CD4-positive, alpha-beta T cell (primary cell): ENCODE results near the gene HMMR. TPM values are rescaled to one million over a fixed set of nuclear protein-coding genes. Genes with fewer than 3 reads are reported as not detected.

Source experiments
- ATAC-seq: fragments of 200-7000 bp; cut with Tn5 transposase; one replicate; pipeline ENCODE4 v1.10.0; 2022; ENCODE audit warnings: mild to moderate bottlenecking; ENCODE audit not compliant: poor library complexity
- CTCF ChIA-PET: fragments of 350-600 bp; sonication (Branson Sonifier 250); formaldehyde crosslinking; loops from one replicate; lab custom pipeline; 2021; ENCODE audit warnings: antibody characterized with exemption, inconsistent platforms; lab: Charles Lee
- POLR2A ChIA-PET: fragments of 350-600 bp; sonication (Branson Sonifier 250); formaldehyde crosslinking; loops from one replicate; lab custom pipeline; 2021; ENCODE audit warnings: antibody characterized with exemption, inconsistent platforms; lab: Charles Lee
- DNase-seq, 14 experiments: peaks; one replicate each; pipeline ENCODE4 v3.0.0-alpha.2; 2013 to 2020; ENCODE audit warnings: mixed read lengths in 2 of 14
- H3K27ac ChIP-seq, 2 donors: one replicate each; pipeline versions ENCODE4 v1.5.1 to v1.7.0; 2013; ENCODE audit warnings: low read length in 2 of 2, low read depth in 1 of 2, mild to moderate bottlenecking in 1 of 2
- H3K27me3 ChIP-seq, 2 experiments: 1 replicate in 1 of 2; 2 replicates in 1 of 2; pipeline versions ENCODE4 v1.6.1 to v1.7.0; 2013; ENCODE audit warnings: low read length in 2 of 2, control low read depth in 1 of 2, mild to moderate bottlenecking in 1 of 2, moderate library complexity in 1 of 2; ENCODE audit not compliant: insufficient read depth in 2 of 2, control insufficient read depth in 1 of 2
- H3K36me3 ChIP-seq: one replicate; pipeline ENCODE4 v1.6.1; 2013; ENCODE audit warnings: low read length, control low read depth; ENCODE audit not compliant: insufficient read depth
- H3K4me1 ChIP-seq: one replicate; pipeline ENCODE4 v1.6.1; 2013; ENCODE audit warnings: low read length, control low read depth; ENCODE audit not compliant: insufficient read depth
- H3K4me3 ChIP-seq: one replicate; pipeline ENCODE4 v1.5.1; 2013; ENCODE audit warnings: mild to moderate bottlenecking, low read length, moderate library complexity
- H3K9me3 ChIP-seq, 2 experiments: 1 replicate in 1 of 2; 2 replicates in 1 of 2; pipeline versions ENCODE4 v1.6.1 to v1.7.0; 2013; ENCODE audit warnings: low read length in 2 of 2, mild to moderate bottlenecking in 2 of 2, control low read depth in 1 of 2, moderate library complexity in 1 of 2; ENCODE audit not compliant: control insufficient read depth in 1 of 2, insufficient read depth in 1 of 2
- H3K27ac Mint-ChIP-seq: one replicate; pipeline ENCODE4 v1.8.0; 2020; ENCODE audit warnings: mixed read lengths
- H3K27me3 Mint-ChIP-seq: one replicate; pipeline ENCODE4 v1.8.0; 2021; ENCODE audit warnings: mixed read lengths
- H3K36me3 Mint-ChIP-seq: one replicate; pipeline ENCODE4 v1.8.0; 2021; ENCODE audit warnings: low read depth, mixed read lengths
- H3K4me1 Mint-ChIP-seq: one replicate; pipeline ENCODE4 v1.8.0; 2021; ENCODE audit warnings: low read depth, mixed read lengths
- H3K4me3 Mint-ChIP-seq: one replicate; pipeline ENCODE4 v1.8.0; 2020; ENCODE audit warnings: mild to moderate bottlenecking, mixed read lengths
- H3K9me3 Mint-ChIP-seq: one replicate; pipeline ENCODE4 v1.8.0; 2020; ENCODE audit warnings: mixed read lengths
- intact Hi-C, 2 experiments: fragments of 100-400 bp; cut with DNase I in 1 of 2; cut with micrococcal nuclease in 1 of 2; formaldehyde crosslinking; loops; one replicate each; pipeline versions ENCODE4 v1.15.1 to v1.9.0; 2023 to 2025; cut with DNase I, micrococcal nuclease
- total RNA-seq, 174 experiments: library from RNA in 2 of 174; stranded (reverse) in 2 of 174; gene quantifications; one replicate each; pipeline ENCODE4 v1.2.3 and lab custom pipeline; 2021 to 2026
- TF ChIP-seq, protein P1 (sequence below): fragments of 200-600 bp; IDR thresholded peaks from one replicate; pipeline ENCODE4 v1.8.0; 2022; ENCODE audit warnings: antibody characterized with exemption, mild to moderate bottlenecking

The HMMR gene
- total RNA-seq, 2 experiments from 2014 or later, result 0.42 to 0.74 TPM

DNA sequence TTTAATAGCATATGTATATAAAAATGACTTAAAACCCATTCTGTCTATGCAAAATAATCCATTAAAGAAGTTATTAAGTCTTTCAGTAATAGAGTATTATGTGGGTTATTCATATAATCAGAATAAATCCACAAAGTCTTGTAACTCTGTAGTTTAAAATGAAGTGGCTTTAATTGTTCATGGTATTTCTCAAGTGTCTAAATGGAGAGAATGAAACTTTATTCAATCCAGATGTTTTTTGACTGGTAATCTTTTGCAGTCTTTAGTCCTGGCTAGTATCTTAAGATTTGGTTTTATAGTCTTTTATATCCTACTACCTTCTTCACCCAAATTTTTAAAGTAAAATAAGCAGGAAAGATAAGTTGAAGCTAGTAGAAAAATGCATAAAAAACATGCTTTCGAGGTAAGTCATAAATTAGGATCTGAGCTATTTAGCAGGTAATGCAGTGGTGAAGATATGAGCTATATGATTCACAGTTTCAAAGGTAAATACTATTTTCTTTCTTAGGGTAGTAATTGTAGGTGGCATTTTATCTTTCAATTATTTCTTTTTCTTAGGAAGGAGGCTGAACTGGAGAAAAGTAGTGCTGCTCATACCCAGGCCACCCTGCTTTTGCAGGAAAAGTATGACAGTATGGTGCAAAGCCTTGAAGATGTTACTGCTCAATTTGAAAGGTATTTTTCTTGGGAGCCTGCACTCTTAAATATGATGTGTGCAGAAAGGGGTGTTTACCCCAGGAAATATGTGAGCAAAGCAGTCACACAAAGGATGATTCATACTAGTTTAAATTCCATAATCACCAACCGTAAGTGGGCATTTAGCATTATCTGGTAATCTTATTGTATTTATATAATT, 17.9 kb downstream of the HMMR start:
- DNase-seq, result no peak
- Mint-ChIP-seq H3K36me3 (no peaks in the 10 kb centered on the region), H3K4me1 (no peaks in the 10 kb centered on the region), H3K9me3 (no peaks in the 10 kb centered on the region), H3K27me3 (no peaks in the 10 kb centered on the region), H3K27ac (no peak overlapping the region), H3K4me3 (no peak overlapping the region)
- CTCF ChIA-PET, result no interaction called here
- TF ChIP-seq, protein P1, sequence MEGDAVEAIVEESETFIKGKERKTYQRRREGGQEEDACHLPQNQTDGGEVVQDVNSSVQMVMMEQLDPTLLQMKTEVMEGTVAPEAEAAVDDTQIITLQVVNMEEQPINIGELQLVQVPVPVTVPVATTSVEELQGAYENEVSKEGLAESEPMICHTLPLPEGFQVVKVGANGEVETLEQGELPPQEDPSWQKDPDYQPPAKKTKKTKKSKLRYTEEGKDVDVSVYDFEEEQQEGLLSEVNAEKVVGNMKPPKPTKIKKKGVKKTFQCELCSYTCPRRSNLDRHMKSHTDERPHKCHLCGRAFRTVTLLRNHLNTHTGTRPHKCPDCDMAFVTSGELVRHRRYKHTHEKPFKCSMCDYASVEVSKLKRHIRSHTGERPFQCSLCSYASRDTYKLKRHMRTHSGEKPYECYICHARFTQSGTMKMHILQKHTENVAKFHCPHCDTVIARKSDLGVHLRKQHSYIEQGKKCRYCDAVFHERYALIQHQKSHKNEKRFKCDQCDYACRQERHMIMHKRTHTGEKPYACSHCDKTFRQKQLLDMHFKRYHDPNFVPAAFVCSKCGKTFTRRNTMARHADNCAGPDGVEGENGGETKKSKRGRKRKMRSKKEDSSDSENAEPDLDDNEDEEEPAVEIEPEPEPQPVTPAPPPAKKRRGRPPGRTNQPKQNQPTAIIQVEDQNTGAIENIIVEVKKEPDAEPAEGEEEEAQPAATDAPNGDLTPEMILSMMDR, result no peak
- intact Hi-C loops, result no loop called here
- Histone ChIP-seq H3K36me3 (no peaks in the 10 kb centered on the region), H3K27me3 (no peaks in the 10 kb centered on the region), H3K4me1 (no peaks in the 10 kb centered on the region), H3K27ac (no peak overlapping the region), H3K4me3 (no peak overlapping the region), H3K9me3 (no peaks in the 10 kb centered on the region)
- POLR2A ChIA-PET, result interaction anchor here (0.6 to 1.4 kb wide), 2 partner anchors 17 to 18 kb away, joined by 3 to 6 read pairs; partner anchors contain the start of genes HMMR and NUDCD2
- ATAC-seq, result no peak

DNA sequence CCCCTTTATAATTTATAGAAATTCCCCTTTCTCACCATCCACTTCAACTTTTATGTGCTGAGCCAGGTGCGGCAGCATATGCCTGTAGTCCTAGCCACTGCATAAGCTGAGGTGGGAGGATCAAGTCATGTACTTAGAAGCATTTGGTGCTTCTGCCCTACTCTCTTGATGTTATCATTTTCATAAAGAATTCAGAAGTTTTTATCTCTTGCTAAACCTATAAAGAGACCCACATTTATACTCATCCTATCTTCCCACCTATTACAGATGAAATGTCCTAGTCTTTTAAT, 18.5 kb downstream of the HMMR start:
- no peaks in the 10 kb centered on the region for H3K4me1 Mint-ChIP-seq
- Histone ChIP-seq H3K27me3 (no peaks in the 10 kb centered on the region), H3K36me3 (no peaks in the 10 kb centered on the region), H3K4me1 (no peaks in the 10 kb centered on the region), H3K4me3 (no peak overlapping the region), H3K9me3 (no peaks in the 10 kb centered on the region), H3K27ac (no peak overlapping the region)
- CTCF ChIA-PET, result no interaction called here
- no peak for DNase-seq
- H3K9me3 Mint-ChIP-seq, result no peaks in the 10 kb centered on the region
- no peak overlapping the region for H3K27ac Mint-ChIP-seq
- H3K36me3 Mint-ChIP-seq, result no peaks in the 10 kb centered on the region
- no peak for ATAC-seq
- POLR2A ChIA-PET, result interaction anchor here (5.5 kb wide), 1 partner anchor 27 kb away, joined by 24 read pairs; the partner anchor contains the start of gene MAT2B
- H3K4me3 Mint-ChIP-seq, result no peak overlapping the region
- H3K27me3 Mint-ChIP-seq, result no peaks in the 10 kb centered on the region
- TF ChIP-seq, protein P1, result no peak
- intact Hi-C loops, result no loop called here

DNA sequence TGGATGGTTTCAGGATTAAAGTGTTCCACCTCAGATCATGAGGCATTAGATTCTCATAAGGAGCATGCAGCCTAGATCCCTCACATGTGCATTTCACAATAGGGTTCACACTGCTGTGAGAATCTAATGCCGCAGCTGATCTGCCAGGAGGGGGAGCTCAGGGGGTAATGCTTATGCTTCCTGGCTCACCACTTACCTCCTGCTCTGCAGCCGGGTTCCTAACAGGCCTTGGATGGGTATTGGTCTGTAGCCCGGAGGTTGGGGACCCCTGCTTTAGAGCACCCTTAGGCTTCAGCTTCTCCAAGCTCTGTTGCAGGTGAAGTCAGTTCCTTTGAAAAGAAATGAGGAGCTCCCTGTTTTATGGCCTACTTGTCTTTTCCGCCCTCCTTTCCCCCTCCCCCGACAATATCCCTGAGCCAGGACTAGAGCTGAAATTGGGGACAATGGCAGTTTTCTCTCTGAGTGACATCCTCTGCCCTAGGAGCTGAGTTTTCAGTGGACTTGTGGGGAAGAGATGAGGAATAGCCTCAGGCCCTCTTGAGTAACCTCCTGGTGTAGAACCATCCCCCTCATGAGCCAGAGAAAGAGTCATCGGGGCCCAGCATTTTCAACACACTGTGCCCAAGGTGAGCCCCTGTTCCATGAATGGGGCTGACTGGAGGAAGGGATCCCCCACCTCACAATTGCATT, 28.8 kb downstream of the HMMR start:
- ATAC-seq (no peak), DNase-seq (peak in 6 of 14 experiments; percentile 7 to 46 (median 30))
- Mint-ChIP-seq H3K4me1 (no peaks in the 10 kb centered on the region), H3K27ac (no peak overlapping the region), H3K27me3 (no peaks in the 10 kb centered on the region), H3K4me3 (no peak overlapping the region), H3K9me3 (no peaks in the 10 kb centered on the region), H3K36me3 (no peaks in the 10 kb centered on the region)
- ChIA-PET POLR2A (interaction anchor here (0.8 to 3.3 kb wide), 4 partner anchors 9 to 29 kb away, joined by 3 to 24 read pairs (median 4); partner anchors contain the start of genes HMMR, MAT2B and NUDCD2), CTCF (interaction anchor here (0.6 to 1.6 kb wide), 5 partner anchors 12 to 35 kb away, joined by 3 to 4 read pairs (median 4); no protein-coding TSS in a partner anchor)
- peaks cover 5% of the 10 kb centered on the region for H3K4me1 ChIP-seq
- H3K36me3 ChIP-seq, result no peaks in the 10 kb centered on the region
- no peaks in the 10 kb centered on the region for H3K9me3 ChIP-seq
- no peak overlapping the region for H3K4me3 ChIP-seq
- intact Hi-C loops, result no loop called here
- no peaks in the 10 kb centered on the region for H3K27me3 ChIP-seq
- H3K27ac ChIP-seq, result no peak overlapping the region
- TF ChIP-seq, protein P1, result peak; percentile 13
